Erythroblast (primary cell): ENCODE data around the gene GIMAP4.
"Not testable (repeated sequence)": the region's sequence is repeated elsewhere in the genome, so short reads cannot be mapped to it uniquely, and the experiment has no call there.

Experiments used
- DNase-seq, 2 experiments: peaks; one replicate each; lab custom pipeline; 2025; lab: John Stamatoyannopoulos, UW
- GATA1 ChIP-seq: IDR thresholded peaks from 2 replicates; pipeline ENCODE4 v1.6.1; 2011; ENCODE audit warnings: low read depth, mild to moderate bottlenecking, control low read depth, low read length, moderate library complexity
- POLR2A ChIP-seq: IDR thresholded peaks from 2 replicates; pipeline ENCODE4 v1.6.1; 2011; ENCODE audit warnings: mild to moderate bottlenecking, low read length

GIMAP4 gene

GRCh38 chr7:150610233-150610632 lies 43.0 kb downstream of the GIMAP4 start:
- TF ChIP-seq GATA1 (no peak), POLR2A (no peak)
- DNase-seq = no peak

DNA sequence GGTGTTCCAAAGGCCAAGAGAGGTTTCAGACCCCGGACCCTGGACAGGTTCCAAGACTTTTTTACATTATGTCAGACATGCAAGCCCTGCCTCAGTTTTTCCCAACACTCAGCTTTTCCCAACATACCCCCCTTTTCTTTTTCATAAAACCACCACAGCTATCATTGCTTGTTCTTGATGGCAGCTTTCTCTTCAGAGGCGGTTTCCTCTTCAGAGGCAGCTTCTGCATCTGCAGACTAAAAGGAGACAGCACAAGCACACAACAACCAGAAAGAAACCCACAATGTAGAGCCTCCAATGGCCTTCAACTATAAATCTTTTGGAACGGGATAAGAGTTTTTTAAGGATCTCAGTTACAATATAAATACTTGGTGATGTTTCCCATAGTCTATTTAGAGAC lies 45.7 kb downstream of the GIMAP4 start:
- DNase-seq = no peak
- TF ChIP-seq POLR2A (no peak), GATA1 (no peak)

DNA sequence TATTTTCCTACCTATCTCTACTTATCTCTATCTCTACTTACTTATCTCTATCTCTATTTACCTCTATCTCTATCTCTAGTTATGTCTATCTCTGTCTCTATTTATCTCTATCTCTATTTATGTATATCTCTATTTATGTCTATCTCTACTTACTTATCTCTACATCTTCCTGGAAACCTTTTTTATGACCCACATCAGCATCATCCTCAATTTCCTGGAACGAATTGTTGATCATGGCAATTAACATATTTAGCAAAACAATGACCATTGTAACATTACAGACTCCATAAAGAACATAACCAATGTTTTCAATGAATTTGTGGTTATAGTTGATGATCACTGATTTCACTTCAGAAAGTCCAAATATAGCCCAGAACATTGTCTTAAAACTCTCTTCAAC lies 46.7 kb downstream of the GIMAP4 start:
- TF ChIP-seq POLR2A (no peak), GATA1 (no peak)
- DNase-seq = no peak

DNA sequence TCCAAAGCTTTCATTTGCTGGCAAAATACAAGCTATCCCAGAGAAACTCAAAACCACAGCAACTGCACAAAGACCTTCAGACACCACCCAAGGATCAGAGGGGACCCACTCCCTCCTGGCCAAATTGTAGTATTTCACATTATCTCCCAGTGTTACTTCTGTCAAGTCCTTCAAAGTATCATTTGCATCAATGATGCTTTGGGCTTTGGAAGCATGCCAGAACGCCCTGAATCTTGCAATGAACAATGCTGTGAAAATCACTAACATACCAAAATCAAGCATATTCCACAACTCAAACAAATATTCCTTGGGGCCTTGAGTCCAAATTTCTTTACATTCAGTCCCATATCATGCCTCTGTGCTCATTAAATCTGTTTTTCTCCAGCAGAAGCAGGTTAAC lies 47.2 kb downstream of the GIMAP4 start:
- DNase-seq = not testable (repeated sequence)

DNA sequence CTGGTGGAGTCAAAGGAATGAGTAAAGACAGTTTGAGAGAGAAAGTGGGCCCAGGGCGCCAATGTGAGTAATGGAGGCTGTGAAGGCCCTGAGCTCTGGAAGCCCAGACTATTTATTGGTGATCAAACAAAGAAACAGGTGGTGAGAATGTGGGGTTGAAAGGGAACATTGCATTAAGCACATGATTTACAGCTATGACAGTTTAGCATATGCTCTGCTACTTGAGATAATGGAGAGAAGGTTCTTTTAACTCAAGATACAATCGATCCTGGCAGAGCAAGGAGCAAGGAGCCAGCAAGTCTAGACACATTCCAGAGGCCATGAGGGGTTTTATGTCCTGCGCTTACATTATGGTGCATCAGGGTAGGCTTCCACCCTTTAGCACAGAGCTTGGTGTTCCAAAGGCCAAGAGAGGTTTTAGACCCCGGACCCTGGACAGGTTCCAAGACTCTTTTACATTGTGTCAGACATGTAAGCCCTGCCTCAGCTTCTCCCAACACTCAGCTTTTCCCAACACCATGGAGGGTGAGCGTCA lies 48.1 kb downstream of the GIMAP4 start:
- DNase-seq = not testable (repeated sequence)

DNA sequence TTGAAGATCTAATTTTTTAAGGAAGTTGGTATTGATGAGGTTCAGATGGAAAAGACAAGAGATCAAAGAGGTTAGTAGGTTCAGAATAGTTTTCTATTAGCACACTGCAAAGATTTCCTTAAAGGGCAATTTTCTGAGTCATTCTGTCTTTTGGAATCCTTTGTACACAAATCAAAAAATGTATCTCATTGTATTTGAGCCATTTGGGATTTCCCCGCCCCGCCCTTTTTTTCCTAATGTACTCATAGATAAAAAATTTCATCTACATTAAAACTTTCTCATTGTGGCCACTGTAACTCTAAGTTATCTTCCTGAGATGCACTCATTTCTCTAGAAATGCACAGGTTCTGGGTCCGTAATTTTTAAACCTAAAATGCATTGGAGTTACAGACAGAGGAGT lies 52.9 kb downstream of the GIMAP4 start:
- TF ChIP-seq GATA1 = no peak
- TF ChIP-seq POLR2A = no peak
- no peak for DNase-seq

DNA sequence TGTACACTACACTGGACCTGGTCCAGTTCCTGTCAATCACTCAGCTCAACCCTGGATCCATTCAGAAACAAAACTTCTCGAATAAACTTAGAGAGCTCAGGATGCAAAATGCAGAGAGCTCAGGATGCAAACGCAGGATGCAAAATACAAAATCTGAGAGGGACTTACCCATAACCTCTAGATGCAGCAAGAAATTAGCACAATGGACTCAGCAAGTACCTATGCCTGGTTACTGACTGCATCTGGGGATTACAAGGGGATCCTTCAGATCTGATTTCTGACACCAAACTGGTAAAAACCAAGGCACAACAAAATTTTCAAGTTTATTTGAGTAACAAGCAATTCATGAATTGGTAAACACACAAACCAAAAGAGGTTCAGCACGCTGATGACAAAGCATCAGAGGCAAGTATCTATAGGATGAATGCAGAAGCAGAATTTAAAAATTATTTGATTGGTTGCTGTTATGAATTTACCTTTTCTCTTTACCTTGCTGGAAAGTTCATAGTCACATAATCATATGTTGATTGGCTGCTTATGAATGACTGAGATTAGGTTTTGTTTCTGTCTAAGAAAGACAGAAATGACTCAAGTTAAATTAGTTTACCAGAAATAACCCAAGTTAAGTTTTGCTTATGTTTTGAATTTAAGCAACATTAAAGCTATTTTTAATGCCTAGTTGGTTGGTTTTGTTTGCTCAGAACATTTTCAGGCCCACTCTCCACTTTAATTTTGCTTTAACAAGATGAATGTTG lies 53.6 kb downstream of the GIMAP4 start:
- no peak for DNase-seq
- TF ChIP-seq GATA1 (no peak), POLR2A (no peak)

DNA sequence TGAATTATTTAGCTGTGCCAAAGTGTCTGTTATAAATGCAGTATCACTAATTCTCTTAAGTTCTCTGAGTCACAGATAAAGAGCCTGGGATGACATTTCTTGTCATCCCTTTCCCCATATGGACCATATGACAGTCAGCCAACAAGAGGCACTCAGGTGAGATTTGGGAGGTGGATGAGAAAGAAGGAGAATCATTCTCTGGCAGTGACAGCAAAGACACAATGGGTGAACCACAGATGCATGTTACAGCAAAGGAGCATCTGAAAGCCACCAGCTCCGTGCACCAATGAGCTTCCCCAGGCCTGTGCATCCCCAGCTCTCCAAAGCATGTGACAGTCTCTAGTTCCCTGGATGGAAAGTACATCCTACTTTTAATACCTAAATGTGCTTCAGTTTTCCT lies 54.2 kb downstream of the GIMAP4 start:
- TF ChIP-seq GATA1 (no peak), POLR2A (no peak)
- no peak for DNase-seq
